ENCODE measurements around the gene VPS51.
A peak's percentile ranks its signal among the peaks of the same experiment; 100 is the strongest.
"Not testable (repeated sequence)": the region's sequence is repeated elsewhere in the genome, so short reads cannot be mapped to it uniquely, and the experiment has no call there.

VPS51 gene

GRCh38 chr11:65116370-65117205 is 20.6 kb downstream of the VPS51 start:
- TF ChIP-seq POLR2A (IDR thresholded peaks at IDR 0.05; ENCODE audit: low read length) (no peak), GATA1 (IDR thresholded peaks at IDR 0.05; ENCODE audit: low read depth, low read length) (no peak)
- peak; percentile 63 to 65 for DNase-seq

- peak; percentile 99 for DNase-seq
- no peak for TF ChIP-seq GATA1 (IDR thresholded peaks at IDR 0.05; ENCODE audit: low read depth, low read length)
- TF ChIP-seq POLR2A (IDR thresholded peaks at IDR 0.05; ENCODE audit: low read length) = peak; percentile 92
Observed at GRCh38 chr11:65117206-65118096, 21.4 kb downstream of the VPS51 start, which contains the start of gene ZNHIT2. TSS of gene ZNHIT2 (minus strand) at chr11:65117701. CDS start at chr11:65117653, 48 bp downstream.

GRCh38 chr11:65118097-65118837 is 22.3 kb downstream of the VPS51 start:
- no peak for DNase-seq

GRCh38 chr11:65118891-65119669 is 23.1 kb downstream of the VPS51 start:
- not testable (repeated sequence) for DNase-seq

More at GRCh38 chr11:65118097-65118837, 22.3 kb downstream of the VPS51 start:
- TF ChIP-seq GATA1 (IDR thresholded peaks at IDR 0.05; ENCODE audit: low read depth, low read length) (no peak), POLR2A (IDR thresholded peaks at IDR 0.05; ENCODE audit: low read length) (no peak)

- TF ChIP-seq GATA1 (IDR thresholded peaks at IDR 0.05; ENCODE audit: low read depth, low read length) (no peak), POLR2A (IDR thresholded peaks at IDR 0.05; ENCODE audit: low read length) (no peak)
- no peak for DNase-seq
Observed at GRCh38 chr11:65119670-65119995, 23.6 kb downstream of the VPS51 start.

GRCh38 chr11:65120831-65121230 is 24.8 kb downstream of the VPS51 start:
- TF ChIP-seq POLR2A (IDR thresholded peaks at IDR 0.05; ENCODE audit: low read length) (no peak), GATA1 (IDR thresholded peaks at IDR 0.05; ENCODE audit: low read depth, low read length) (no peak)
- no peak for DNase-seq

- TF ChIP-seq POLR2A (IDR thresholded peaks at IDR 0.05; ENCODE audit: low read length) (no peak), GATA1 (IDR thresholded peaks at IDR 0.05; ENCODE audit: low read depth, low read length) (no peak)
- DNase-seq = peak; percentile 84 to 88
Observed at GRCh38 chr11:65121447-65121864, 25.4 kb downstream of the VPS51 start.

GRCh38 chr11:65121865-65122696 is 26.1 kb downstream of the VPS51 start, which contains the start of the genes FAU and MRPL49:
TSS of gene FAU (minus strand) at chr11:65122134. CDS start at chr11:65121813, 321 bp downstream.
TSS of gene MRPL49 (plus strand) at chr11:65122321. CDS start at chr11:65122347, 26 bp downstream.
- TF ChIP-seq POLR2A (IDR thresholded peaks at IDR 0.05; ENCODE audit: low read length) (peak; percentile 99), GATA1 (IDR thresholded peaks at IDR 0.05; ENCODE audit: low read depth, low read length) (no peak)
- DNase-seq = peak; percentile 99

- no peak for DNase-seq
- TF ChIP-seq POLR2A (IDR thresholded peaks at IDR 0.05; ENCODE audit: low read length) (no peak), GATA1 (IDR thresholded peaks at IDR 0.05; ENCODE audit: low read depth, low read length) (no peak)
Observed at GRCh38 chr11:65124480-65125196, 28.6 kb downstream of the VPS51 start.

- TF ChIP-seq POLR2A (IDR thresholded peaks at IDR 0.05; ENCODE audit: low read length) (no peak), GATA1 (IDR thresholded peaks at IDR 0.05; ENCODE audit: low read depth, low read length) (no peak)
- DNase-seq = no peak
Observed at GRCh38 chr11:65125197-65126056, 29.4 kb downstream of the VPS51 start.
